Thyroid gland (tissue), 4 donors: ENCODE data around the gene RPS21. TPM values are rescaled to one million over a fixed set of nuclear protein-coding genes. Genes with fewer than 3 reads are reported as not detected.

Experiments
- DNase-seq, 2 donors: peaks; one replicate each; pipeline ENCODE4 v3.0.0-alpha.2; 2019
- H3K27ac ChIP-seq, 3 donors: fragments of 200-600 bp; sonication (generic); 1 replicate in 2 of 3; 2 replicates in 1 of 3; pipeline ENCODE4 v1.5.1; 2016 to 2019; ENCODE audit warnings: mild to moderate bottlenecking in 1 of 3, moderate library complexity in 1 of 3
- H3K27me3 ChIP-seq: fragments of 200-600 bp; sonication (generic); one replicate; pipeline ENCODE4 v1.5.1; 2019
- H3K36me3 ChIP-seq, 2 donors: fragments of 200-600 bp; sonication (generic); one replicate each; pipeline ENCODE4 v1.5.1; 2016 to 2019
- H3K4me1 ChIP-seq, 2 donors: fragments of 200-600 bp; sonication (generic); one replicate each; pipeline ENCODE4 v1.5.1; 2017 to 2019
- H3K4me3 ChIP-seq, 3 donors: fragments of 200-600 bp; sonication (generic); replicated peaks in 1 of 3; 1 replicate in 2 of 3; 2 replicates in 1 of 3; pipeline ENCODE4 v1.5.1; 2016; ENCODE audit warnings: mild to moderate bottlenecking in 1 of 3
- H3K9me3 ChIP-seq: fragments of 200-600 bp; sonication (generic); one replicate; pipeline ENCODE4 v1.5.1; 2017
- POLR2A ChIP-seq, 2 donors: fragments of 450-650 bp; IDR thresholded peaks; one replicate each; pipeline ENCODE4 v1.6.1; 2017; ENCODE audit warnings: antibody characterized with exemption in 2 of 2, mild to moderate bottlenecking in 2 of 2, moderate library complexity in 1 of 2
- WGBS, 2 donors: methylation state at CpG; one replicate each; pipeline ENCODE4 v1.1.5; 2017; 5-methylcytosine and 5-hydroxymethylcytosine counted together
- intact Hi-C: fragments of 100-400 bp; cut with DNase I; formaldehyde crosslinking; loops from one replicate; pipeline ENCODE4 v1.15.1; 2023
- total RNA-seq, 4 donors: library from RNA; depleted of rRNA; stranded (reverse); fragments of >200 nt; gene quantifications; one replicate each; pipeline ENCODE4 v1.2.3, GENCODE V29; 2016
- TF ChIP-seq, protein P1 (sequence below), 6 experiments: fragments of 200-600 bp in 3 of 6; fragments of 450-650 bp in 3 of 6; sonication (generic) in 3 of 6; IDR thresholded peaks; one replicate each; pipeline ENCODE4 v1.5.1; 2016 to 2019; ENCODE audit warnings: antibody characterized with exemption in 6 of 6, mild to moderate bottlenecking in 2 of 6, inconsistent platforms in 1 of 6, moderate library complexity in 1 of 6

Gene RPS21
- total RNA-seq, 4 donors from 2014 or later: 1,818 to 3,649 (median 2,349) TPM

DNA sequence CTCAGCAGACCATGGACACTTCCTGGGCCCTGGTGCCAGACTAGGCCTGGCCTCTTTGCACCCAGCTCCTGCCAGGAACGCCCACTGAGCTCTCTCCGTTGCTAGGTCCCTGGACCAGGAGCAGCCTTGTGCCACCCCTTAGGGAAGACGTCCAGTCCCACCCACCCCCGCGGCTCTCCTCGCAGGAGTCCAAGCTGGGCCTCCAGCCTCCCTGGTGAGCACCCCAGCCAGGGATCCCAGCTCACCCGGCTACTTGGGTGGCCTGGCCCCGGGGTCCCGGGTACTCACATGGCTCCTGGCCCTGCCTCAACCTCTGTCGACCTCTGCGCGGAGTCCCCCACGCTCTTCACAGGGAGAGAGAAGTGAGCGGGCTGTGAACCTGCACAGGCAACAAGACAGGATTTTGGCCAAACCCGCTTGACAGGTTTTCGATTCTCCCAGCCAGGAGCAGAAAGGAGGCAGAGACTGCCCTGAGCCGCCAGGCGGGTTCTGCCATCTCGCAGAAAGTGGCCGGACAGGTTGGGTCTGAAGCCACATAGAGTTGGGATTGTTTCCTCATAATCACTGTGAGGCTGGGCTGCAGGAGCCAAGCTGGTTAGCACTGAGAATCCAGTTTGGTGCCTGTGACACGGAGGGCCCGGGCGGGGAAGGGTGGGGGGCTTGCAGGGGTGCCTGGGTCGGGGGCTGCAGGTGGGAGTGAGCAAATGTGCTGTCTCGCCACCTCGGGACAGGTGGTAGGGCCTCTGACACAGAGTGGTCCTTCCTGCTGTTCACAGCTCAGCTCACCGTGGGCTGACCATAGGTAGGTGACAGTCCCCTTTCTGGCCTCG lies 40.5 kb downstream of the RPS21 start, which contains the start of gene RBBP8NL:
TSS of gene RBBP8NL (minus strand) at position 368 of the 830 bp plus-strand sequence. CDS start 7,892 bp downstream, outside the sequence.
- no peak within 1 kb of the TSS for H3K4me3 ChIP-seq
- TF ChIP-seq, protein P1, sequence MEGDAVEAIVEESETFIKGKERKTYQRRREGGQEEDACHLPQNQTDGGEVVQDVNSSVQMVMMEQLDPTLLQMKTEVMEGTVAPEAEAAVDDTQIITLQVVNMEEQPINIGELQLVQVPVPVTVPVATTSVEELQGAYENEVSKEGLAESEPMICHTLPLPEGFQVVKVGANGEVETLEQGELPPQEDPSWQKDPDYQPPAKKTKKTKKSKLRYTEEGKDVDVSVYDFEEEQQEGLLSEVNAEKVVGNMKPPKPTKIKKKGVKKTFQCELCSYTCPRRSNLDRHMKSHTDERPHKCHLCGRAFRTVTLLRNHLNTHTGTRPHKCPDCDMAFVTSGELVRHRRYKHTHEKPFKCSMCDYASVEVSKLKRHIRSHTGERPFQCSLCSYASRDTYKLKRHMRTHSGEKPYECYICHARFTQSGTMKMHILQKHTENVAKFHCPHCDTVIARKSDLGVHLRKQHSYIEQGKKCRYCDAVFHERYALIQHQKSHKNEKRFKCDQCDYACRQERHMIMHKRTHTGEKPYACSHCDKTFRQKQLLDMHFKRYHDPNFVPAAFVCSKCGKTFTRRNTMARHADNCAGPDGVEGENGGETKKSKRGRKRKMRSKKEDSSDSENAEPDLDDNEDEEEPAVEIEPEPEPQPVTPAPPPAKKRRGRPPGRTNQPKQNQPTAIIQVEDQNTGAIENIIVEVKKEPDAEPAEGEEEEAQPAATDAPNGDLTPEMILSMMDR (IDR thresholded peaks at IDR 0.05): peak in 4 of 6 experiments; percentile 34 to 50 (median 44)
- TF ChIP-seq POLR2A (IDR thresholded peaks at IDR 0.05): no peak
- peak within 1 kb of the TSS; percentile 73 to 87 (median 81) for H3K27ac ChIP-seq
- intact Hi-C loops: no loop called here
- 33 to 35% methylated on average over 17 to 24 of the region's 28 CpGs for WGBS, 2 donors
- H3K9me3 ChIP-seq: no peaks in the 10 kb centered on the region
- peaks cover 39 to 51% of the 10 kb centered on the region in 2 donors for H3K4me1 ChIP-seq
- H3K36me3 ChIP-seq: no peaks in the 10 kb centered on the region
- DNase-seq: peak; percentile 97 to 98
- no peaks in the 10 kb centered on the region for H3K27me3 ChIP-seq

DNA sequence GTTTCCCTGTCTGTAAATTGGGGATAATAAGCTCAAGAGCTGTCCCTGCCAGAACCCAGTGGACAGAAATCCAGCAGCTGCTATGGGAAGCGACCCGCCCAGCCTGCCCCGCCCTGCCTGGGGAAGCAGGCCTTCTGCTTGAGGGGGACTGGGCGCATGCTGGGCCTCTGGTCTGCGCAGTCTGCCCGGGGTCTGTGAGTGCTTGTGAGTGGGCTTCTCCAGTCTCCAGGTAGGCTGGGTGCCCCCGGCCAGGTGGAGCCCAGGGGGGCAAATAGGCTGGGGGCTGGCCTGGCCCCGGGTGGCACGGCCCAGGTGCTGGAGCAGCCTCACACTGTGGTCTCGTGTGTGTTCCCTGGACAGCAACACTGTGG lies 41.1 kb downstream of the RPS21 start:
- peak overlapping the region; percentile 50 to 87 (median 73) for H3K27ac ChIP-seq
- WGBS, 2 donors: 72 to 80% methylated on average over 7 to 9 of the region's 10 CpGs
- H3K27me3 ChIP-seq: no peaks in the 10 kb centered on the region
- intact Hi-C loops: no loop called here
- no peaks in the 10 kb centered on the region for H3K36me3 ChIP-seq
- H3K9me3 ChIP-seq: no peaks in the 10 kb centered on the region
- DNase-seq: no peak
- H3K4me1 ChIP-seq: peaks cover 39 to 51% of the 10 kb centered on the region in 2 donors
- TF ChIP-seq, protein P1 (IDR thresholded peaks at IDR 0.05): no peak
- TF ChIP-seq POLR2A (IDR thresholded peaks at IDR 0.05): no peak
- no peak overlapping the region for H3K4me3 ChIP-seq

DNA sequence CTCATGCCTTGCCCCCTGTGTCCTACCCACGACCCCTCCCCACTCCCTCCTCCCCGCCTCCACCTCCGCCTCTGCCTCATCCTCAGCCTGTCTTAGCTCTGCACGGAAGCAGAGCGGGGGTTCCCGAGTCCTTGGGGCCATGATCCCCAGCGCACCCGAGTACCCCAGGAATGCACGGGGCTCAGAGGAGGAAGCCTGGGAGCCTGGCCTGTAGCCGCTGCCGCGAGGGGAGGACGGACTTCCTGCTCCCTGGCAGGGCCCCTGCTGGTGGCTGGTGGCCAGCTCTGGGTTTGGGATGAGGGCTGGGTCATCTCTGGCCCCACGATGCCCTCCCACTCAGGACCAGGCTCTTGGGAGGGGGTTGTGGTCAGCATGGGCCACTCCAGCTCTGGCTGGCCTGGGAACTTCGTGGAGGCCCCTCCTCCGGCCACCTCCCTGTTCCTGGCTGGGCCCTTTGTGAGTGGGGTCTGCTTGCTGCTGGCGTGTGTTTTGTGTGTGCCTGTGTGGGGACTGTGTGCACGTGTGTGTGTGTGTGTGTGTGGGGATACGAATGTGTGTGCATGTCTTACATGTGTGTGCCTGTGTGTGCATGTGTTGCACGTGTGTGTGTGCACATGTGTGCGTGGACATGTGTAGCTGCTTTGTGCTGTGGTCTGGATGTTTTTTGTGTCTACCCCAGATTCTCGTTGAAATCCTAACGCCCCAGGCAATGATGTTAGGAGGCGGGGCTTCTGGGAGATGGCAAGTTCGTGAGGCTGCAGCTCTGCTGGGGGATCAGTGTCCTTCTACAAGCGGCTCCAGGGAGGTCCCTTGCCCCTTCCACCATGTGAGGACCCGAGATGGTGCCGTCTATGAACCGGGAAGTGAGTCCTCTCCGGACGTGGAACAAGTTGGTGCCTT lies 41.7 kb downstream of the RPS21 start:
- DNase-seq: no peak
- Histone ChIP-seq H3K36me3 (no peaks in the 10 kb centered on the region), H3K4me3 (no peak overlapping the region), H3K4me1 (peaks cover 39 to 49% of the 10 kb centered on the region in 2 donors), H3K9me3 (no peaks in the 10 kb centered on the region), H3K27me3 (no peaks in the 10 kb centered on the region), H3K27ac (peak overlapping the region; percentile 50 to 87 (median 73))
- TF ChIP-seq, protein P1 (IDR thresholded peaks at IDR 0.05): no peak
- intact Hi-C loops: no loop called here
- 67% methylated on average over 21 to 24 of the region's 31 CpGs for WGBS, 2 donors

DNA sequence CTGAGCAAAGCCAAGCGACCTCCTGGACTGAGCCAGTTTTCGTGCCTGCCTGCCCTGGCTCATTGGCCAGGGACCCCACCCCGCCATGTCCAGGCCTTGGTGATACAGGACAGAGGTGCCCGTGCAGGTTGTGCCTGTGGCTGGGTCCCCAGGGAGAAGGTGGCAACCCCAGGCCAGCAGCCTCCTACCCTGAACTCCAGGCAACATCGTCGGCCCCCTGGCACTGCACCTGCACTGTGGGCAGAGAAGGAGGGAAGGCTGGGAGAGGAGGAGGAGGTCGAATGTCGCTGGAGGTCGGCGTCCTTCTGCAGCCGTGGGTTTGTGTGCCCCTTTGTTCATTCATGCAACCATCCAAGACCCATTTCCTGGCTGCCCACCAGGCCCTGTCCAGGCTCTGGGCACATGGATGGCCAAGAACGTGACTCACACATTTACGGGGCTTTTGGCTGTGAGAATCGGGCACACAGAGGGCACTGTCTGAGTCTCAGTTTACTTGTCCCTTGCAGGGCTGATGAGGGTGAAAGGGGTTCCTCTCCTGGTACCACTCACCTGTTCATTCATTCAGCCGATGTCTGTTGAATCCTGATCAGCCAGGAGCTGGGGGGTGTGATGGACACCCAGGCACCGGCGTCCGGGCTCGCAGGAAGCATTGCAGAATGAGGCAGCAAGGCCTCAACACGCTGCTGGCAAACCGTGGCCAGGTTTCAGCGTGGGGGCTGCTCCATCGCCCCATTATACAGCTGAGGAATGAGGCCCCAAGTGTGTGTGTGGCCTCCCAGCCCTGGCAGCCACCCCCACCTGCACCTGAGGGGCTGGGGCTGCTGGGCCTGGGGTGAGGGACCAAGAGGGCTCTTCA lies 42.8 kb downstream of the RPS21 start:
- WGBS, 2 donors: 80 to 93% methylated on average over 12 to 23 of the region's 23 CpGs
- H3K36me3 ChIP-seq: no peaks in the 10 kb centered on the region
- no peak overlapping the region for H3K4me3 ChIP-seq
- no peak overlapping the region for H3K27ac ChIP-seq
- DNase-seq: no peak
- H3K27me3 ChIP-seq: no peaks in the 10 kb centered on the region
- peaks cover 32 to 45% of the 10 kb centered on the region in 2 donors for H3K4me1 ChIP-seq
- intact Hi-C loops: no loop called here
- H3K9me3 ChIP-seq: no peaks in the 10 kb centered on the region
- TF ChIP-seq, protein P1 (IDR thresholded peaks at IDR 0.05): no peak
- no peak for TF ChIP-seq POLR2A (IDR thresholded peaks at IDR 0.05)
